Heart left ventricle (tissue), 16 donors: Measurements from ENCODE around the gene HOXC13. TPM values are rescaled to one million over a fixed set of nuclear protein-coding genes. Genes with fewer than 3 reads are reported as not detected.

Source experiments
- ATAC-seq, 4 donors: fragments of 200-7000 bp; cut with Tn5 transposase; one replicate each; pipeline ENCODE4 v1.9.1; 2020 to 2022; ENCODE audit warnings: moderate library complexity in 4 of 4, mild to moderate bottlenecking in 3 of 4, moderate number of reproducible peaks in 1 of 4
- DNase-seq, 5 donors: peaks; one replicate each; pipeline ENCODE4 v3.0.0-alpha.2; 2020
- H3K27ac ChIP-seq, 12 donors: fragments of 200-600 bp; sonication (generic) in 4 of 12; one replicate each; pipeline versions ENCODE4 v1.5.0 to v1.8.0; 2016 to 2022; ENCODE audit warnings: mild to moderate bottlenecking in 2 of 12
- H3K27me3 ChIP-seq, 9 donors: fragments of 200-600 bp; sonication (generic) in 2 of 9; one replicate each; pipeline versions ENCODE4 v1.5.1 to v1.8.0; 2016 to 2022; ENCODE audit warnings: mild to moderate bottlenecking in 3 of 9
- H3K36me3 ChIP-seq, 9 donors: fragments of 200-600 bp; sonication (generic) in 2 of 9; one replicate each; pipeline versions ENCODE4 v1.5.0 to v1.8.0; 2018 to 2022; ENCODE audit warnings: mild to moderate bottlenecking in 2 of 9
- H3K4me1 ChIP-seq, 12 donors: fragments of 200-600 bp; sonication (generic) in 4 of 12; one replicate each; pipeline versions ENCODE4 v1.5.0 to v1.8.0; 2016 to 2022; ENCODE audit warnings: mild to moderate bottlenecking in 3 of 12
- H3K4me3 ChIP-seq, 12 donors: fragments of 200-600 bp; sonication (generic) in 4 of 12; one replicate each; pipeline versions ENCODE4 v1.5.0 to v1.8.0; 2017 to 2022; ENCODE audit warnings: mild to moderate bottlenecking in 9 of 12, moderate library complexity in 4 of 12
- H3K9me3 ChIP-seq, 12 donors: fragments of 200-600 bp; sonication (generic) in 4 of 12; one replicate each; pipeline versions ENCODE4 v1.5.0 to v1.8.0; 2016 to 2022; ENCODE audit warnings: mild to moderate bottlenecking in 1 of 12
- CTCF ChIP-seq, 12 donors: fragments of 200-600 bp; sonication (generic) in 4 of 12; IDR thresholded peaks; one replicate each; pipeline versions ENCODE4 v1.5.0 to v1.8.0; 2018 to 2022; ENCODE audit warnings: antibody characterized with exemption in 12 of 12, mild to moderate bottlenecking in 5 of 12
- POLR2A ChIP-seq, 2 donors: fragments of 450-650 bp; IDR thresholded peaks; one replicate each; pipeline ENCODE4 v1.6.1; 2017; ENCODE audit warnings: antibody characterized with exemption in 2 of 2, mild to moderate bottlenecking in 2 of 2, moderate library complexity in 2 of 2
- WGBS, 4 donors: extraction: QIAGEN DNeasy Blood & Tissue Kit in 2 of 4; methylation state at CpG; one replicate each; pipeline versions ENCODE4 v1.1.5 to v1.1.7; 2013 to 2018; 5-methylcytosine and 5-hydroxymethylcytosine counted together
- intact Hi-C, 10 donors: fragments of 100-400 bp; cut with DNase I; formaldehyde crosslinking; loops; one replicate each; pipeline versions ENCODE4 v1.11.1 to v1.14.2; 2022
- polyA plus RNA-seq, 2 donors: library from polyadenylated mRNA; stranded (reverse); fragments of 200-250 nt; gene quantifications; one replicate each; pipeline ENCODE4 v1.2.3, GENCODE V29; 2013
- total RNA-seq, 9 donors: library from RNA; depleted of rRNA in 2 of 9; stranded (reverse); fragments of >200 nt in 2 of 9; fragmentation: NEBNext Ultra II Directional in 3 of 9; extraction: Animal tissue kit (Norgen Biotek cat#: 25700) in 3 of 9; gene quantifications; one replicate each; pipeline versions ENCODE4 v1.1.0 to v1.2.4, GENCODE V29; 2016 to 2023
- donor health status: ischemic (EF 13 %, LVEDD 7.1; RV severe dilation, severe dysfunction).
- donor health status: healthy with polysubstance abuse.
- donor health status: DM: no; HTN: yes; CAD: no.
- donor health status: DM: no; HTN: no; CAD: no.
- donor health status: ischemic (EF 25% LVEDD 6.9; RV normal size, moderate dysfunction).
- donor health status: ischemic (EF 25% LVEDD 5.7; RV mildly dilated, moderate dysfunction).
- donor health status: healthy.
- donor health status: DM: yes; HTN: yes; CAD: no.
- donor health status: ischemic (EF 35%, LVEDD 5.7; RV mildly dilated, moderate dysfunction).
- donor health status: nonischemic (EF 11% LVEDD 7.7; RV severe dilation, severe dysfunction).
- donor health status: DM: yes; HTN: yes; CAD: no.
- donor health status: PGD.
- donor health status: ischemic (EF 29% LVEDD 5.4; RV normal size, mild dysfunction).
- donor health status: nonischemic (EF 23%, LVEDD 6.1; RV moderate dilation, normal function).

HOXC13 gene
- total and polyA plus RNA-seq, 11 donors = not detected

DNA sequence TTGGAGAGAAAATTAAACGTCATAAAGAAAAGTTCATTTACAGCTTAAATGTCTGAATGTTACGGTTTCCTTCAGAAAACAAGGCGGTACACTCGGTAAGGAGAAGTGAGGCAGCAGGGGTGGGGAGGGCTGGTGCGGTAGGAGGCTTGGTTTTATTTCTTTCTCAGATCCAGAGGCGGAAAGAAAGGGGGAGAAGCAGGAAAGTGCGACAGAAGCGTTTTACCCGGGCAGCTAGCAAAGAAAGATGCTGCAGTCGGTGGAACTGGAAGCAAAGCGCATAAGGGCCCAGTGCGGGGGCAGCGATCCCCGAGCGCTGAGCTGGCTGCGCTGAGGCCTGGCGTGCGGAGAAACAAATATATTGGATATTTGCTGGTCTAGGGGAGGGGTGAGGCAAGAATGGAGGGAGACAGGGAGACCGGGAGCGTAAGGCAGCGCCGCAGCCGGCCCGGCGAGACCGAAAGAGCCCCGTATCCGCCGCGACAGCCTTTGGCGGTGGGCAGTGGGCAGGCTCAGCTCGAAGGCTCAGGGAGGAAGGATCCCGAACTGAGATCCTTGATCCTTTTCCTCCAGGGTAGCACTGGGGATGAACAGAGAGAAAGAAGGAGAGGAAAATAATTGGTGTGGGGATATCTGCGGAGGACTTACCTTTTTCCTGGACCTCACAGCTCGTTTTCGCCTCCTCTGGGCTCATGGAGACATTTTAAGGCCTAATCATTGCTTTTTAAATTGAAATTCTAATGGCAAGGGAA is 27.9 kb downstream of the HOXC13 start:
- H3K4me3 ChIP-seq = no peak overlapping the region
- H3K36me3 ChIP-seq = no peaks in the 10 kb centered on the region
- peaks cover 0 to 21% (median 5%) of the 10 kb centered on the region in 12 donors for H3K4me1 ChIP-seq
- WGBS, 4 donors = 6 to 7% (median 6%) methylated on average over 30 to 36 of the region's 36 CpGs
- DNase-seq (no peak), ATAC-seq (no peak)
- no peaks in the 10 kb centered on the region for H3K9me3 ChIP-seq
- H3K27me3 ChIP-seq = peaks cover 84 to 100% (median 100%) of the 10 kb centered on the region in 9 donors
- intact Hi-C loops = no loop called here
- no peak overlapping the region for H3K27ac ChIP-seq
- no peak for TF ChIP-seq CTCF (IDR thresholded peaks at IDR 0.05)
- TF ChIP-seq POLR2A (IDR thresholded peaks at IDR 0.05) = no peak

DNA sequence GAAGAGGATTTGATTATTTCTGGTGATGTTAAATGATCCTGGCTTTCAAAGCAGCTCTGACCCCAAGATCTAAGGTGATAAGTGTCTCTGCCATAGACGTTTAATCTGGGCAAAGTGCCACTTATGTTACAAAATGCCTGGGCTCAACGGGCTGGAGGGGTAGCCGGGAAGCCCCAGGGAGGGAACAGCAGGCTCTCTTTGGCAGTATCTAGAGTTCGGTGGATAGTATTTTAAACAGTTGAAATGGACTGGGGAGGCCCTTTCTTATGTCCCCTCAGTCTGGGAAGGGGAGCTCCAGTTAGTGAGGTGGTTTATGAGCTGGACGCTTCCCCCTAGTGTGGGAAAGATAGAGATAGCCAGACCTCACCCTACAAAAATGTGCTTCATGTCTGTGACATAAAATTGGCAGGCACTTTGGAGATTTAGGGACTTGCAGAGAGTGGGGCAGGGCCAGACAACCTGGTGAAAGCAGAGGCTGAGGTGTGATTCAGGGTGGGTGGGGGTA is 28.8 kb downstream of the HOXC13 start:
- no peak overlapping the region for H3K27ac ChIP-seq
- peaks cover 83 to 100% (median 100%) of the 10 kb centered on the region in 9 donors for H3K27me3 ChIP-seq
- H3K36me3 ChIP-seq = no peaks in the 10 kb centered on the region
- DNase-seq (no peak), ATAC-seq (no peak)
- H3K4me1 ChIP-seq = peaks cover 0 to 20% (median 5%) of the 10 kb centered on the region in 12 donors
- intact Hi-C loops = no loop called here
- no peak for TF ChIP-seq CTCF (IDR thresholded peaks at IDR 0.05)
- no peak for TF ChIP-seq POLR2A (IDR thresholded peaks at IDR 0.05)
- H3K9me3 ChIP-seq = no peaks in the 10 kb centered on the region
- 6 to 19% (median 10%) methylated on average over 5 of the region's 5 CpGs for WGBS, 4 donors
- no peak overlapping the region for H3K4me3 ChIP-seq

DNA sequence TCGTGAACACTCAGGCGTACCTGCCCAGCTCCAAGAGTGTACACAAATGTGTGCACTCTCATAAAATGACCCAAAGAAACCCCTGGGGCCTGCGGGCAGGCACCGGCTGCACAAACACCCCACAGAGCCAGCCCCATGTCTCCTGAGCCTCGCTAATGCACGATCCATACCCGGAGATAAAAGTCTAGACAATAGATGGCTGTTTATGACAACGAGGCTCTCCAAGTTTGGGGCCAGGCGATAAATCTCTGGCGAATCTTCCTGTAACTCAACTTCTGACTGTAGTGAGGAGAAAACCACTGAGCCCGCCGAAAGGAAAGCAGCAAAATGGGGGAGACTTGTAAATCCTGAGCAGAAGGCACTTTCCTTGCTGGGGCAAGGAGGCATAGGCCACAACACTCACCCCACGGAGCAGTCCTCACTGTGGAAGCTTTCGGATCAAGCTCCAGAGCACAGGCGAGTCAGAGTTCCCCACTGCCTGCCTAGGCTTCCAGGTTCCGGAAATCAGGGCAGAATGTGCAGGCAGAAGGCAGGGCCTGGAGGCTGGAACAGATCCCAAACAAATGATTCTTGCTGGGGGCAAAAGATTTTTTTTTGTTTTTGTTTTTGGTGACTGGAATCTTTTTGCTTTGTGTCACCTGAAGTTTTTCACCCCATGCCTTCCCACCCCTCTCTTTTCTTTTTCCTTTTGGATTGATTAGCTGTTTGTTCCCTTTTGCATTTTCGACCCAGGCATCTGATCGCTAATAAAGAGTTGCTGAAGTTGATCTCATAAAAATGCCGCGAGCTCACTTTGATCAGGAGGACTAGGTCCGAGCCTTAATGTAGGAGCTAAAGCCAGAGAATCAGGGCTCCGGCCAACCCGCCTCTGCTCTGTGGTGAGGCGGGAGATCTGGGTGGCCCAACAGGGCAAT is 29.8 kb downstream of the HOXC13 start:
- H3K9me3 ChIP-seq = no peaks in the 10 kb centered on the region
- no peaks in the 10 kb centered on the region for H3K36me3 ChIP-seq
- H3K4me3 ChIP-seq = no peak overlapping the region
- 12 to 20% (median 13%) methylated on average over 23 to 24 of the region's 24 CpGs for WGBS, 4 donors
- DNase-seq (no peak), ATAC-seq (no peak)
- H3K27me3 ChIP-seq = peaks cover 84 to 100% (median 100%) of the 10 kb centered on the region in 9 donors
- H3K4me1 ChIP-seq = peaks cover 0 to 24% (median 6%) of the 10 kb centered on the region in 12 donors
- no peak for TF ChIP-seq POLR2A (IDR thresholded peaks at IDR 0.05)
- no peak for TF ChIP-seq CTCF (IDR thresholded peaks at IDR 0.05)
- intact Hi-C loops = no loop called here
- no peak overlapping the region for H3K27ac ChIP-seq
